Mesenchymal stem cell (in vitro differentiated cells and primary cell): ENCODE measurements around the gene IL1RAPL1.
"Not testable (repeated sequence)": the region's sequence is repeated elsewhere in the genome, so short reads cannot be mapped to it uniquely, and the experiment has no call there.

Source experiments
- DNase-seq: peaks from one replicate; pipeline ENCODE4 v3.0.0-alpha.2; 2013
- H2AFZ ChIP-seq: one replicate; pipeline ENCODE4 v1.6.1; 2013; ENCODE audit warnings: low read depth, mild to moderate bottlenecking, control low read depth, inconsistent platforms, low read length, moderate library complexity
- H2AK5ac ChIP-seq: 2 replicates; pipeline ENCODE4 v1.6.1; 2013; ENCODE audit warnings: low read length, moderate library complexity, mild to moderate bottlenecking, inconsistent platforms; ENCODE audit not compliant: severe bottlenecking
- H2BK120ac ChIP-seq: one replicate; pipeline ENCODE4 v1.6.1; 2013; ENCODE audit warnings: low read depth, mild to moderate bottlenecking, inconsistent platforms, low read length, moderate library complexity
- H2BK12ac ChIP-seq, 2 experiments: one replicate each; pipeline ENCODE4 v1.6.1; 2013; ENCODE audit warnings: inconsistent platforms in 2 of 2, low read length in 2 of 2, mild to moderate bottlenecking in 2 of 2, moderate library complexity in 2 of 2, control low read depth in 1 of 2
- H2BK15ac ChIP-seq: one replicate; pipeline ENCODE4 v1.6.1; 2013; ENCODE audit warnings: mild to moderate bottlenecking, low read depth, inconsistent platforms; ENCODE audit not compliant: poor library complexity, severe bottlenecking
- H2BK5ac ChIP-seq: 2 replicates; pipeline ENCODE4 v1.6.1; 2013; ENCODE audit warnings: low read depth, mild to moderate bottlenecking, low read length, control low read depth, inconsistent platforms; ENCODE audit not compliant: poor library complexity, severe bottlenecking
- H3K14ac ChIP-seq, 2 experiments: one replicate each; pipeline ENCODE4 v1.6.1; 2013; ENCODE audit warnings: inconsistent platforms in 2 of 2, low read length in 2 of 2, control low read depth in 1 of 2, mild to moderate bottlenecking in 1 of 2, moderate library complexity in 1 of 2
- H3K18ac ChIP-seq, 2 experiments: one replicate each; pipeline ENCODE4 v1.6.1; 2013; ENCODE audit warnings: inconsistent platforms in 2 of 2, low read length in 2 of 2, control low read depth in 1 of 2, low read depth in 1 of 2, mild to moderate bottlenecking in 1 of 2
- H3K23ac ChIP-seq, 2 experiments: one replicate each; pipeline ENCODE4 v1.6.1; 2013; ENCODE audit warnings: inconsistent platforms in 2 of 2, low read length in 2 of 2, mild to moderate bottlenecking in 2 of 2, moderate library complexity in 2 of 2, control low read depth in 1 of 2
- H3K27ac ChIP-seq: 2 replicates; pipeline ENCODE4 v1.5.1; 2013; ENCODE audit warnings: mild to moderate bottlenecking, moderate library complexity, low read length, control low read depth, inconsistent platforms; ENCODE audit not compliant: poor library complexity, severe bottlenecking
- H3K27me3 ChIP-seq, 2 experiments: 2 replicates each; pipeline versions ENCODE4 v1.6.1 to v1.7.0; 2013; ENCODE audit warnings: low read length in 2 of 2, mild to moderate bottlenecking in 2 of 2, moderate library complexity in 2 of 2, control low read depth in 1 of 2, inconsistent platforms in 1 of 2; ENCODE audit not compliant: control insufficient read depth in 1 of 2, insufficient read depth in 1 of 2
- H3K36me3 ChIP-seq, 2 experiments: 2 replicates each; pipeline versions ENCODE4 v1.6.1 to v1.7.0; 2013; ENCODE audit warnings: low read length in 2 of 2, control low read depth in 1 of 2, inconsistent platforms in 1 of 2, low read depth in 1 of 2, mild to moderate bottlenecking in 1 of 2; ENCODE audit not compliant: insufficient read depth in 2 of 2, control insufficient read depth in 1 of 2
- H3K4ac ChIP-seq, 2 experiments: one replicate each; pipeline ENCODE4 v1.6.1; 2013; ENCODE audit warnings: inconsistent platforms in 2 of 2, low read length in 2 of 2, mild to moderate bottlenecking in 2 of 2, moderate library complexity in 2 of 2, control low read depth in 1 of 2, low read depth in 1 of 2
- H3K4me1 ChIP-seq: 2 replicates; pipeline ENCODE4 v1.6.1; 2013; ENCODE audit warnings: low read depth, low read length, control low read depth; ENCODE audit not compliant: control insufficient read depth, insufficient read depth
- H3K4me2 ChIP-seq: 2 replicates; pipeline ENCODE4 v1.6.1; 2013; ENCODE audit warnings: low read length, mild to moderate bottlenecking, inconsistent platforms; ENCODE audit not compliant: poor library complexity, severe bottlenecking
- H3K4me3 ChIP-seq, 2 experiments: 2 replicates each; pipeline versions ENCODE4 v1.5.1 to v1.7.0; 2013; ENCODE audit warnings: low read length in 2 of 2, mild to moderate bottlenecking in 2 of 2, control low read depth in 1 of 2, low read depth in 1 of 2; ENCODE audit not compliant: insufficient read depth in 1 of 2
- H3K79me1 ChIP-seq: replicated peaks from 2 replicates; pipeline ENCODE4 v1.6.1; 2013; ENCODE audit warnings: mild to moderate bottlenecking, control low read depth, low read length, inconsistent platforms; ENCODE audit not compliant: poor library complexity, severe bottlenecking
- H3K9ac ChIP-seq: 2 replicates; pipeline ENCODE4 v1.7.0; 2013; ENCODE audit warnings: mild to moderate bottlenecking, low read length, moderate library complexity
- H3K9me3 ChIP-seq: 2 replicates; pipeline ENCODE4 v1.7.0; 2013; ENCODE audit warnings: mild to moderate bottlenecking, low read length; ENCODE audit not compliant: control insufficient read depth
- H4K8ac ChIP-seq: one replicate; pipeline ENCODE4 v1.6.1; 2013; ENCODE audit warnings: inconsistent platforms, mild to moderate bottlenecking, low read length, moderate library complexity
- H4K91ac ChIP-seq: one replicate; pipeline ENCODE4 v1.6.1; 2013; ENCODE audit warnings: mild to moderate bottlenecking, low read length, inconsistent platforms
- WGBS: methylation state at CpG from one replicate; pipeline ENCODE4 v1.1.7; 2013; ENCODE audit warnings: mixed read lengths; 5-methylcytosine and 5-hydroxymethylcytosine counted together

The IL1RAPL1 gene

GRCh38 chrX:29359276-29359675, 772.0 kb downstream of the IL1RAPL1 start:
- H3K36me3 ChIP-seq: no peaks in the 10 kb centered on the region
- H3K27ac ChIP-seq: no peak overlapping the region
- H3K79me1 ChIP-seq: no peaks in the 10 kb centered on the region
- H2BK5ac ChIP-seq: no peak overlapping the region
- H3K18ac ChIP-seq: no peak overlapping the region
- H3K4me1 ChIP-seq: no peaks in the 10 kb centered on the region
- H2BK15ac ChIP-seq: no peak overlapping the region
- DNase-seq: no peak
- H2AK5ac ChIP-seq: no peak overlapping the region
- no peaks in the 10 kb centered on the region for H3K9me3 ChIP-seq
- no peak overlapping the region for H2BK120ac ChIP-seq
- no peak overlapping the region for H4K8ac ChIP-seq
- H4K91ac ChIP-seq: no peak overlapping the region
- no peak overlapping the region for H3K4me2 ChIP-seq
- H2BK12ac ChIP-seq: no peak overlapping the region
- H2AFZ ChIP-seq: no peak overlapping the region
- no peak overlapping the region for H3K23ac ChIP-seq
- no peak overlapping the region for H3K14ac ChIP-seq
- H3K4ac ChIP-seq: no peak overlapping the region
- WGBS: no CpG with 5 or more reads among the region's 1 CpG
- no peak overlapping the region for H3K4me3 ChIP-seq
- H3K9ac ChIP-seq: no peak overlapping the region
- no peaks in the 10 kb centered on the region for H3K27me3 ChIP-seq

GRCh38 chrX:29374765-29375164, 787.5 kb downstream of the IL1RAPL1 start:
- H2BK5ac ChIP-seq, H4K8ac ChIP-seq, H2BK120ac ChIP-seq, H2BK12ac ChIP-seq, H2AFZ ChIP-seq, H3K14ac ChIP-seq, H3K9ac ChIP-seq, H3K79me1 ChIP-seq, H3K4me2 ChIP-seq, H3K27ac ChIP-seq, H3K27me3 ChIP-seq, H2AK5ac ChIP-seq, H3K36me3 ChIP-seq, DNase-seq, H3K4me1 ChIP-seq, H4K91ac ChIP-seq, H3K23ac ChIP-seq, H3K4me3 ChIP-seq, H3K4ac ChIP-seq, H2BK15ac ChIP-seq, H3K18ac ChIP-seq, H3K9me3 ChIP-seq: not testable (repeated sequence)

DNA sequence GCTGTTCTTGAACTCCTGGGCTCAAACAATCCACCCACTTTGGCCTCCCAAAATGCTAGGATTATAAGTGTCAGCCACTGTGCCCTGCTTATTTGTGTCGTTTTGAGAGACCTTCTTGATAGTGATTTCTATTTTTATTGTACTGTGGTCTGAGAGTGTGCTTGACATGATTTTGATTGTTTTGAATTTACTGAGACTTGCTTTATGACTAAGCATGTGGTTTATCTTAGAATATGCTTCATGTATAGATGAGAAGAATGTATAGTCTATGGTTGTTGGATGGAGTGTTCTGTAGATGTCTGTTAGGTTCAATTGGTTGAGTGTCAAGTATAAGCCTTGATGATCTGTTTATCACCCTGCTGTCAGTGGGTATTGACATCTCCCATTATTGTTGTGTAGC, 789.3 kb downstream of the IL1RAPL1 start:
- H3K18ac ChIP-seq: no peak overlapping the region
- no peak overlapping the region for H4K91ac ChIP-seq
- H3K4ac ChIP-seq: no peak overlapping the region
- H3K14ac ChIP-seq: no peak overlapping the region
- H3K4me2 ChIP-seq: no peak overlapping the region
- no peak for DNase-seq
- H4K8ac ChIP-seq: no peak overlapping the region
- H2BK120ac ChIP-seq: no peak overlapping the region
- H3K27me3 ChIP-seq: no peaks in the 10 kb centered on the region
- H3K27ac ChIP-seq: no peak overlapping the region
- no peak overlapping the region for H2AFZ ChIP-seq
- H3K36me3 ChIP-seq: no peaks in the 10 kb centered on the region
- H3K4me1 ChIP-seq: no peaks in the 10 kb centered on the region
- no peak overlapping the region for H3K9ac ChIP-seq
- no peaks in the 10 kb centered on the region for H3K79me1 ChIP-seq
- no peak overlapping the region for H2AK5ac ChIP-seq
- H3K9me3 ChIP-seq: peaks cover 3% of the 10 kb centered on the region
- H3K4me3 ChIP-seq: no peak overlapping the region
- no peak overlapping the region for H2BK12ac ChIP-seq
- no peak overlapping the region for H2BK15ac ChIP-seq
- no peak overlapping the region for H2BK5ac ChIP-seq
- H3K23ac ChIP-seq: no peak overlapping the region
- 86% methylated on average over 1 of the region's 1 CpG for WGBS

GRCh38 chrX:29382811-29383210, 795.6 kb downstream of the IL1RAPL1 start:
- H3K27ac ChIP-seq: no peak overlapping the region
- H3K23ac ChIP-seq: no peak overlapping the region
- no peak overlapping the region for H2BK12ac ChIP-seq
- H2BK120ac ChIP-seq: no peak overlapping the region
- H4K8ac ChIP-seq: no peak overlapping the region
- no peak overlapping the region for H4K91ac ChIP-seq
- no peak overlapping the region for H3K4me2 ChIP-seq
- H3K9ac ChIP-seq: no peak overlapping the region
- H3K4me1 ChIP-seq: no peaks in the 10 kb centered on the region
- no peak overlapping the region for H2BK15ac ChIP-seq
- H3K18ac ChIP-seq: no peak overlapping the region
- no peaks in the 10 kb centered on the region for H3K36me3 ChIP-seq
- no peak overlapping the region for H2AFZ ChIP-seq
- H3K4ac ChIP-seq: no peak overlapping the region
- no peak overlapping the region for H3K14ac ChIP-seq
- H3K27me3 ChIP-seq: no peaks in the 10 kb centered on the region
- H2BK5ac ChIP-seq: no peak overlapping the region
- H2AK5ac ChIP-seq: no peak overlapping the region
- DNase-seq: no peak
- H3K9me3 ChIP-seq: peaks cover 3% of the 10 kb centered on the region
- no peaks in the 10 kb centered on the region for H3K79me1 ChIP-seq
- no peak overlapping the region for H3K4me3 ChIP-seq
